Transverse colon (tissue), 4 donors: ENCODE measurements around the gene KMT2E.

Experiments used
- CTCF ChIP-seq, 5 experiments: fragments of 200-600 bp in 3 of 5; fragments of 450-650 bp in 2 of 5; sonication (generic) in 3 of 5; IDR thresholded peaks; 1 replicate in 2 of 5; 2 replicates in 3 of 5; pipeline ENCODE4 v1.5.1; 2016 to 2017; ENCODE audit warnings: antibody characterized with exemption in 5 of 5, inconsistent platforms in 3 of 5, mild to moderate bottlenecking in 2 of 5, moderate library complexity in 1 of 5
- EP300 ChIP-seq: sonication (generic); formaldehyde crosslinking; IDR thresholded peaks from one replicate; pipeline ENCODE4 v1.6.1; 2017; ENCODE audit warnings: antibody characterized with exemption, low read depth
- POLR2A ChIP-seq: fragments of 450-650 bp; IDR thresholded peaks from one replicate; pipeline ENCODE4 v1.6.1; 2016; ENCODE audit warnings: antibody characterized with exemption, mild to moderate bottlenecking, moderate library complexity
- POLR2AphosphoS5 ChIP-seq, 3 donors: sonication (generic); formaldehyde crosslinking; IDR thresholded peaks; one replicate each; pipeline ENCODE4 v1.6.1; 2016; ENCODE audit warnings: antibody characterized with exemption in 3 of 3

- TF ChIP-seq CTCF (IDR thresholded peaks at IDR 0.05) (no peak), POLR2A (no peak), POLR2AphosphoS5 (IDR thresholded peaks at IDR 0.05) (no peak), EP300 (no peak)
Observed at GRCh38 chr7:105130048-105130447, 116.0 kb downstream of the KMT2E start.
